Muscle of leg (tissue), 11 donors: ENCODE data around the gene NCS1. TPM values are rescaled to one million over a fixed set of nuclear protein-coding genes. Genes with fewer than 3 reads are reported as not detected.

ENCODE experiments used
- DNase-seq: peaks from one replicate; pipeline ENCODE4 v3.0.0; 2013
- H3K27ac ChIP-seq: one replicate; pipeline ENCODE4 v1.5.1; 2013; ENCODE audit warnings: mild to moderate bottlenecking, low read length, control low read depth
- H3K27me3 ChIP-seq: one replicate; pipeline ENCODE4 v1.6.1; 2013; ENCODE audit warnings: low read length; ENCODE audit not compliant: control insufficient read depth, insufficient read depth
- H3K36me3 ChIP-seq: one replicate; pipeline ENCODE4 v1.6.1; 2013; ENCODE audit warnings: low read length; ENCODE audit not compliant: control insufficient read depth, insufficient read depth
- H3K4me1 ChIP-seq: one replicate; pipeline ENCODE4 v1.6.1; 2013; ENCODE audit warnings: low read length; ENCODE audit not compliant: control insufficient read depth, insufficient read depth
- H3K4me3 ChIP-seq: one replicate; pipeline ENCODE4 v1.5.1; 2013; ENCODE audit warnings: low read length, control low read depth
- H3K9me3 ChIP-seq: replicated peaks from 2 replicates; pipeline ENCODE4 v1.6.1; 2013; ENCODE audit warnings: low read depth, low read length; ENCODE audit not compliant: control insufficient read depth
- WGBS: methylation state at CpG from one replicate; pipeline ENCODE4 v1.1.5; 2013; ENCODE audit warnings: missing lambda C conversion rate; ENCODE audit not compliant: insufficient coverage; 5-methylcytosine and 5-hydroxymethylcytosine counted together
- polyA plus RNA-seq, 8 donors: library from polyadenylated mRNA; unstranded; fragments of 120-200 nt; gene quantifications; one replicate each; pipeline versions ENCODE4 v1.2.1 to v1.2.3, GENCODE V29; 2013; ENCODE audit warnings: inconsistent platforms in 1 of 8, low replicate concordance in 1 of 8; ENCODE audit not compliant: insufficient read length in 8 of 8, insufficient read depth in 1 of 8
- total RNA-seq: library from RNA; stranded (reverse); fragments of 120-200 nt; gene quantifications from one replicate; pipeline ENCODE4 v1.2.4, GENCODE V29; 2013

Gene NCS1
- total and polyA plus RNA-seq, 9 donors: 30.4 to 68.4 (median 60.2) TPM

- Histone ChIP-seq H3K27me3 (no peaks in the 10 kb centered on the region), H3K4me1 (peaks cover 12% of the 10 kb centered on the region), H3K36me3 (peaks cover 6% of the 10 kb centered on the region), H3K9me3 (no peaks in the 10 kb centered on the region), H3K4me3 (no peak overlapping the region), H3K27ac (no peak overlapping the region)
- no peak for DNase-seq
- 58% methylated on average over 21 of the region's 26 CpGs for WGBS
Measured at GRCh38 chr9:130208600-130209347, 36.6 kb downstream of the NCS1 start.

- no peak for DNase-seq
- no peaks in the 10 kb centered on the region for H3K9me3 ChIP-seq
- no peak overlapping the region for H3K4me3 ChIP-seq
- H3K36me3 ChIP-seq: peaks cover 6% of the 10 kb centered on the region
- H3K4me1 ChIP-seq: peaks cover 19% of the 10 kb centered on the region
- WGBS: 64% methylated on average over 4 of the region's 14 CpGs
- no peak overlapping the region for H3K27ac ChIP-seq
- no peaks in the 10 kb centered on the region for H3K27me3 ChIP-seq
Measured at GRCh38 chr9:130209422-130209821, 37.2 kb downstream of the NCS1 start.

GRCh38 chr9:130211548-130212226, 39.5 kb downstream of the NCS1 start:
- Histone ChIP-seq H3K4me1 (peaks cover 35% of the 10 kb centered on the region), H3K9me3 (no peaks in the 10 kb centered on the region), H3K4me3 (no peak overlapping the region), H3K36me3 (peaks cover 6% of the 10 kb centered on the region), H3K27me3 (no peaks in the 10 kb centered on the region), H3K27ac (no peak overlapping the region)
- 89% methylated on average over 15 of the region's 20 CpGs for WGBS
- no peak for DNase-seq

- H3K4me1 ChIP-seq: peaks cover 35% of the 10 kb centered on the region
- H3K27ac ChIP-seq: no peak overlapping the region
Measured at GRCh38 chr9:130212543-130213297, 40.5 kb downstream of the NCS1 start.

GRCh38 chr9:130213911-130214761, 41.9 kb downstream of the NCS1 start:
- Histone ChIP-seq H3K27me3 (no peaks in the 10 kb centered on the region), H3K27ac (peak overlapping the region; percentile 76), H3K36me3 (peaks cover 14% of the 10 kb centered on the region), H3K4me1 (peaks cover 30% of the 10 kb centered on the region), H3K4me3 (no peak overlapping the region), H3K9me3 (no peaks in the 10 kb centered on the region)
- peak; percentile 69 for DNase-seq
- WGBS: 44% methylated on average over 17 of the region's 19 CpGs

More at GRCh38 chr9:130212543-130213297, 40.5 kb downstream of the NCS1 start:
- no peaks in the 10 kb centered on the region for H3K27me3 ChIP-seq
- no peak overlapping the region for H3K4me3 ChIP-seq
- DNase-seq: no peak
- H3K36me3 ChIP-seq: peaks cover 4% of the 10 kb centered on the region
- H3K9me3 ChIP-seq: no peaks in the 10 kb centered on the region
- 72% methylated on average over 10 of the region's 17 CpGs for WGBS

GRCh38 chr9:130214776-130215340, 42.7 kb downstream of the NCS1 start:
- Histone ChIP-seq H3K4me1 (peaks cover 36% of the 10 kb centered on the region), H3K4me3 (no peak overlapping the region), H3K27ac (peak overlapping the region; percentile 76), H3K27me3 (no peaks in the 10 kb centered on the region), H3K9me3 (no peaks in the 10 kb centered on the region), H3K36me3 (peaks cover 15% of the 10 kb centered on the region)
- no peak for DNase-seq
- 75% methylated on average over 1 of the region's 3 CpGs for WGBS

GRCh38 chr9:130215341-130216119, 43.3 kb downstream of the NCS1 start:
- Histone ChIP-seq H3K4me3 (no peak overlapping the region), H3K4me1 (peaks cover 42% of the 10 kb centered on the region), H3K27me3 (no peaks in the 10 kb centered on the region), H3K36me3 (peaks cover 15% of the 10 kb centered on the region), H3K27ac (peak overlapping the region; percentile 76), H3K9me3 (no peaks in the 10 kb centered on the region)
- DNase-seq: no peak
- whole genome bisulfite sequencing: 74% methylated on average over 14 of the region's 16 CpGs

GRCh38 chr9:130217838-130218237, 45.6 kb downstream of the NCS1 start:
- Histone ChIP-seq H3K36me3 (peaks cover 16% of the 10 kb centered on the region), H3K4me3 (no peak overlapping the region), H3K9me3 (no peaks in the 10 kb centered on the region), H3K27ac (no peak overlapping the region), H3K4me1 (peaks cover 45% of the 10 kb centered on the region), H3K27me3 (no peaks in the 10 kb centered on the region)
- no peak for DNase-seq
- 85% methylated on average over 7 of the region's 10 CpGs for WGBS

- 51% methylated on average over 11 of the region's 16 CpGs for WGBS
- Histone ChIP-seq H3K4me1 (peaks cover 34% of the 10 kb centered on the region), H3K27ac (no peak overlapping the region), H3K9me3 (no peaks in the 10 kb centered on the region), H3K4me3 (no peak overlapping the region), H3K27me3 (no peaks in the 10 kb centered on the region), H3K36me3 (peaks cover 19% of the 10 kb centered on the region)
- no peak for DNase-seq
Measured at GRCh38 chr9:130219661-130220096, 47.5 kb downstream of the NCS1 start.
